ENCODE data around the gene CTF1. TPM values are rescaled to one million over a fixed set of nuclear protein-coding genes. Genes with fewer than 3 reads are reported as not detected.

CTF1 gene
- total RNA-seq, 4 donors from 2014 or later = 5.1 to 14.6 (median 6.2) TPM

DNA sequence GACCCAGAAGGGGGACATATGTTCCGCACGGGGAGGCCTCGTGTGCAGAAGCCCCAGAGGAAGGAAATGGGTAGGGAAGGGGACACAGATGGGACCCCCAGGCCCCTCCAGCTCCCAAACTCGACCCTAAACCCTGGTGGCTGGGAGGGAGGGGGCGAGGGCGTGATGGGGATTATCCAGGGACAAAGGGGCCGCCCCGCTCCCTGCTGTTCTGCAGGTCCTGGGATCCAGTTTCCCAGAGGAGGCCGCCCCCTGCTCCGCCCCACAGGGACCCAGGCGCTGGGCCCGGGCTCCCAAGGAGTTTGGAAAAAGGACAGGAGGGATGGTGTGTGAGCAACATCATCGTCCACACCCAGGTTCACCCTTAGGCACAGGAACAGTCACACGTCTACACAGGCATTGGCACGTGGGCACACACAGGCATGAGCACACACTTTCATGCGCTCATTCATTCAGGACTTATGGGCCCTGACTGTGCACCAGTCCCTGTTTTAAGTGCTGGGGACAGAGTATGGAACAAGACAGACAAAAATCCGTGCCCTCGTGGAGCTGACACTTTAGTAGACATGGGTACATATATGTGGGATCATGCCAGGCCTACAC lies 14.1 kb downstream of the CTF1 start:
- H3K27ac ChIP-seq = no peak overlapping the region
- no peaks in the 10 kb centered on the region for H3K36me3 ChIP-seq
- no peaks in the 10 kb centered on the region for H3K27me3 ChIP-seq
- 67 to 93% methylated on average over 3 of the region's 18 CpGs for WGBS, 2 donors (ENCODE audit: low coverage in 1 of 2)
- no peaks in the 10 kb centered on the region for H3K4me1 ChIP-seq
- ATAC-seq = no peak
- H3K9me3 ChIP-seq = no peaks in the 10 kb centered on the region
- TF ChIP-seq EP300 (IDR thresholded peaks at IDR 0.05) = no peak
- TF ChIP-seq POLR2AphosphoS5 (IDR thresholded peaks at IDR 0.05) = no peak
- TF ChIP-seq, protein P1, sequence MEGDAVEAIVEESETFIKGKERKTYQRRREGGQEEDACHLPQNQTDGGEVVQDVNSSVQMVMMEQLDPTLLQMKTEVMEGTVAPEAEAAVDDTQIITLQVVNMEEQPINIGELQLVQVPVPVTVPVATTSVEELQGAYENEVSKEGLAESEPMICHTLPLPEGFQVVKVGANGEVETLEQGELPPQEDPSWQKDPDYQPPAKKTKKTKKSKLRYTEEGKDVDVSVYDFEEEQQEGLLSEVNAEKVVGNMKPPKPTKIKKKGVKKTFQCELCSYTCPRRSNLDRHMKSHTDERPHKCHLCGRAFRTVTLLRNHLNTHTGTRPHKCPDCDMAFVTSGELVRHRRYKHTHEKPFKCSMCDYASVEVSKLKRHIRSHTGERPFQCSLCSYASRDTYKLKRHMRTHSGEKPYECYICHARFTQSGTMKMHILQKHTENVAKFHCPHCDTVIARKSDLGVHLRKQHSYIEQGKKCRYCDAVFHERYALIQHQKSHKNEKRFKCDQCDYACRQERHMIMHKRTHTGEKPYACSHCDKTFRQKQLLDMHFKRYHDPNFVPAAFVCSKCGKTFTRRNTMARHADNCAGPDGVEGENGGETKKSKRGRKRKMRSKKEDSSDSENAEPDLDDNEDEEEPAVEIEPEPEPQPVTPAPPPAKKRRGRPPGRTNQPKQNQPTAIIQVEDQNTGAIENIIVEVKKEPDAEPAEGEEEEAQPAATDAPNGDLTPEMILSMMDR (IDR thresholded peaks at IDR 0.05) = no peak
- no peak for TF ChIP-seq POLR2A (IDR thresholded peaks at IDR 0.05)
- H3K4me3 ChIP-seq = no peak overlapping the region

DNA sequence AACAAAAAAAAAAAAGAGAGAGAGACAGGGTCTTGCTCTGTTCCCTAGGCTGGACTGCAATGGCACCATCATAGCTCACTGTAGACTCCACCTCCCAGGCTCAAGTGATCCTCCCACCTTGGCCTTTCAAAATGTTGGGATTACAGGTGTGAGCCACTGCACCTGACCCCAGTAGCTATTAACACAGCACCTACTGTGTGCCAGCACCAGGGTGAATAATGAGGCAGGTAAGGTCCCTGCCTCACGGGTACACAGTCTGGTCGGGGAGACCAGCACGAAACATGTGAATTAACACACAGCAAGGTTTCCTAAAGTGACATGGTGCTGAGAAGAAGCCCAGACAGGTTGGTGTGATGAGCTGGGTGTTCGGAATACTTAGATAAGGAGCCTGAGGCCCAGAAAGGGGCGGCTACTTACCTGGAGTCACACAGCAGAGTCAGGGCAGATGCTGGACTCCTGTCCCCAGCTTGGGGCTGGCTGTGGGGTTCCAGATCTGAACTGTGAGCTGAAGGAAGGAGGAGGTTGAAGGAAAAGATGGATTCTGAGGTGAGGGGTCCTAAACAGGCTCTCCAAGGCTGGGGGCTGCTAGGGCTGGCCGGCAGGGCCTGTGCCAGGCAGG lies 16.5 kb downstream of the CTF1 start:
- H3K27ac ChIP-seq = no peak overlapping the region
- no peaks in the 10 kb centered on the region for H3K36me3 ChIP-seq
- H3K9me3 ChIP-seq = no peaks in the 10 kb centered on the region
- ATAC-seq = no peak
- TF ChIP-seq EP300 (IDR thresholded peaks at IDR 0.05) (no peak), POLR2A (IDR thresholded peaks at IDR 0.05) (no peak), POLR2AphosphoS5 (IDR thresholded peaks at IDR 0.05) (no peak)
- TF ChIP-seq, protein P1 (IDR thresholded peaks at IDR 0.05) = no peak
- H3K4me3 ChIP-seq = no peak overlapping the region
- WGBS, 2 donors (ENCODE audit: low coverage in 1 of 2) = 89 to 93% methylated on average over 5 to 6 of the region's 6 CpGs
- H3K27me3 ChIP-seq = no peaks in the 10 kb centered on the region
- H3K4me1 ChIP-seq = no peaks in the 10 kb centered on the region

GRCh38 chr16:30914830-30915229 lies 18.4 kb downstream of the CTF1 start:
- WGBS, 2 donors (ENCODE audit: low coverage in 1 of 2) = no CpG with 5 or more reads among the region's 3 CpGs
- no peak for ATAC-seq
- Histone ChIP-seq H3K36me3 (no peaks in the 10 kb centered on the region), H3K27ac (no peak overlapping the region), H3K9me3 (no peaks in the 10 kb centered on the region), H3K4me3 (no peak overlapping the region), H3K27me3 (no peaks in the 10 kb centered on the region), H3K4me1 (no peaks in the 10 kb centered on the region)
- TF ChIP-seq EP300 (IDR thresholded peaks at IDR 0.05) (no peak), POLR2AphosphoS5 (IDR thresholded peaks at IDR 0.05) (no peak), POLR2A (IDR thresholded peaks at IDR 0.05) (no peak)
- TF ChIP-seq, protein P1 (IDR thresholded peaks at IDR 0.05) = no peak

GRCh38 chr16:30918614-30919013 lies 22.2 kb downstream of the CTF1 start:
- 80 to 83% methylated on average over 1 of the region's 1 CpG for WGBS, 2 donors (ENCODE audit: low coverage in 1 of 2)
- TF ChIP-seq, protein P1 (IDR thresholded peaks at IDR 0.05) = no peak
- TF ChIP-seq EP300 (IDR thresholded peaks at IDR 0.05) (no peak), POLR2AphosphoS5 (IDR thresholded peaks at IDR 0.05) (no peak), POLR2A (IDR thresholded peaks at IDR 0.05) (no peak)

DNA sequence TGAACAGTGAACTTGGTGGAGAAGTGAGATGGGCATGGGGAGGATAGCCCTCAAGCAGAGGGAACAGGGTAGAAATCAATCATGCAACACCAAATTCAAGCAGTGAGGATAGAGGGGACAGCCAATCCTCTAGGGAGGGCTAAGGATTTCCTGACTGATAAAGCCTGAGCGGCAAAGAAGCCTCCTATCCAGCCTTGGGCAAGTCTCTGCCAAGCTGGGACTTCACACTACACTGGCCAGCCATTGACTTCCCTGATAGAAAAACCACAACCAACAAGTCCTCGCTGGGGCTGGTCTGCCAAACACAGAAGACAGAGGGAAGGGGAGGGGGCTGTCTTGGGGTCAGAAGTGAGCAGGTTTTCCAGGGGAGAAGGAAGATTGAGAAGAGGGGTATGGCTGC lies 24.5 kb downstream of the CTF1 start:
- H3K36me3 ChIP-seq = peaks cover 0 to 3% of the 10 kb centered on the region in 2 donors
- 48 to 88% methylated on average over 1 to 2 of the region's 2 CpGs for WGBS, 2 donors (ENCODE audit: low coverage in 1 of 2)
- ATAC-seq = no peak
- H3K4me3 ChIP-seq = no peak overlapping the region
- TF ChIP-seq, protein P1 (IDR thresholded peaks at IDR 0.05) = no peak
- TF ChIP-seq EP300 (IDR thresholded peaks at IDR 0.05) (no peak), POLR2AphosphoS5 (IDR thresholded peaks at IDR 0.05) (no peak), POLR2A (IDR thresholded peaks at IDR 0.05) (no peak)
- peaks cover 0 to 34% (median 12%) of the 10 kb centered on the region in 3 donors for H3K4me1 ChIP-seq
- peak overlapping the region in 3 of 4 donors; percentile 89 to 99 (median 96) for H3K27ac ChIP-seq
- no peaks in the 10 kb centered on the region for H3K27me3 ChIP-seq
- no peaks in the 10 kb centered on the region for H3K9me3 ChIP-seq

More at GRCh38 chr16:30918614-30919013, 22.2 kb downstream of the CTF1 start:
- H3K4me1 ChIP-seq = peaks cover 0 to 12% (median 5%) of the 10 kb centered on the region in 3 donors
- no peak overlapping the region for H3K4me3 ChIP-seq
- no peaks in the 10 kb centered on the region for H3K27me3 ChIP-seq
- no peak overlapping the region for H3K27ac ChIP-seq
- H3K36me3 ChIP-seq = no peaks in the 10 kb centered on the region
- ATAC-seq = no peak
- H3K9me3 ChIP-seq = no peaks in the 10 kb centered on the region
